GM23338 (cell line): ENCODE results near the gene SNAPC4. TPM values are rescaled to one million over a fixed set of nuclear protein-coding genes. Genes with fewer than 3 reads are reported as not detected.

Experiments
- ATAC-seq: fragments of 200-7000 bp; cut with Tn5 transposase; 3 replicates; pipeline ENCODE4 v1.9.1; 2020
- DNase-seq: peaks from one replicate; pipeline ENCODE4 v3.0.0-alpha.2; 2015; ENCODE audit warnings: low spot score
- H2AFZ ChIP-seq: fragments of 200-600 bp; sonication (generic); 2 replicates; pipeline ENCODE4 v1.8.0; 2016; ENCODE audit warnings: antibody characterized with exemption, mild to moderate bottlenecking, moderate library complexity
- H3F3A ChIP-seq: fragments of 200-600 bp; sonication (generic); replicated peaks from 2 replicates; pipeline ENCODE4 v1.8.0; 2017; ENCODE audit warnings: antibody characterized with exemption, mixed run types, low read depth
- H3K27ac ChIP-seq: fragments of 200-600 bp; sonication (generic); 2 replicates; pipeline ENCODE4 v1.6.1; 2016; ENCODE audit warnings: low read depth
- H3K27me3 ChIP-seq: fragments of 200-600 bp; sonication (generic); 2 replicates; pipeline ENCODE4 v1.8.0; 2016; ENCODE audit warnings: mild to moderate bottlenecking, mixed run types, moderate library complexity; ENCODE audit not compliant: insufficient read depth
- H3K36me3 ChIP-seq: fragments of 200-600 bp; sonication (generic); 2 replicates; pipeline ENCODE4 v1.8.0; 2016; ENCODE audit warnings: mild to moderate bottlenecking; ENCODE audit not compliant: insufficient read depth
- H3K4me1 ChIP-seq: fragments of 200-600 bp; sonication (generic); 2 replicates; pipeline ENCODE4 v1.8.0; 2016; ENCODE audit warnings: mild to moderate bottlenecking, moderate library complexity; ENCODE audit not compliant: insufficient read depth
- H3K4me2 ChIP-seq: fragments of 200-600 bp; sonication (generic); 2 replicates; pipeline ENCODE4 v1.7.1; 2017; ENCODE audit warnings: mixed run types
- H3K4me3 ChIP-seq: fragments of 200-600 bp; sonication (generic); 2 replicates; pipeline ENCODE4 v1.6.1; 2016; ENCODE audit warnings: mixed run types
- H3K79me2 ChIP-seq: fragments of 200-600 bp; sonication (generic); replicated peaks from 2 replicates; pipeline ENCODE4 v1.8.0; 2017; ENCODE audit warnings: mild to moderate bottlenecking; ENCODE audit not compliant: insufficient read depth
- H3K9me2 ChIP-seq: fragments of 200-600 bp; sonication (generic); 2 replicates; pipeline ENCODE4 v1.8.0; 2017; ENCODE audit not compliant: insufficient read depth
- H4K20me1 ChIP-seq: fragments of 200-600 bp; sonication (generic); replicated peaks from 2 replicates; pipeline ENCODE4 v1.8.0; 2017; ENCODE audit warnings: mild to moderate bottlenecking; ENCODE audit not compliant: insufficient read depth
- H3K27ac Mint-ChIP-seq: 2 replicates; pipeline ENCODE4 v1.8.0; 2020; ENCODE audit warnings: inconsistent platforms, mild to moderate bottlenecking, moderate library complexity, mixed read lengths
- H3K27me3 Mint-ChIP-seq: 3 replicates; pipeline ENCODE4 v1.8.0; 2022; ENCODE audit warnings: low read depth, mild to moderate bottlenecking, moderate library complexity, mixed read lengths, inconsistent platforms; ENCODE audit not compliant: insufficient read depth, poor library complexity
- H3K36me3 Mint-ChIP-seq: 3 replicates; pipeline ENCODE4 v1.8.0; 2021; ENCODE audit warnings: low read depth, mild to moderate bottlenecking, inconsistent platforms, moderate library complexity, mixed read lengths
- H3K4me1 Mint-ChIP-seq: 3 replicates; pipeline ENCODE4 v1.8.0; 2020; ENCODE audit warnings: mild to moderate bottlenecking, inconsistent platforms, mixed read lengths
- H3K4me3 Mint-ChIP-seq: 3 replicates; pipeline ENCODE4 v1.8.0; 2021; ENCODE audit warnings: moderate library complexity, mild to moderate bottlenecking, inconsistent platforms, mixed read lengths
- H3K9me3 Mint-ChIP-seq: 3 replicates; pipeline ENCODE4 v1.8.0; 2020; ENCODE audit warnings: moderate library complexity, mild to moderate bottlenecking, inconsistent platforms, mixed read lengths
- CREB1 ChIP-seq: fragments of 250-450 bp; sonication (Bioruptor Pico); IDR thresholded peaks from 2 replicates; pipeline ENCODE4 v1.5.0; 2020; ENCODE audit warnings: low read depth, mild to moderate bottlenecking, moderate library complexity
- EZH2 ChIP-seq: fragments of 200-600 bp; sonication (generic); IDR thresholded peaks from one replicate; pipeline ENCODE4 v1.8.0; 2017; ENCODE audit warnings: antibody characterized with exemption, mild to moderate bottlenecking, low read depth; ENCODE audit not compliant: unreplicated experiment
- EZH2phosphoT487 ChIP-seq: fragments of 200-600 bp; sonication (generic); IDR thresholded peaks from one replicate; pipeline ENCODE4 v1.8.1; 2018; ENCODE audit warnings: antibody characterized with exemption; ENCODE audit not compliant: unreplicated experiment
- JUNB ChIP-seq: IDR thresholded peaks from one replicate; pipeline ENCODE4 v1.6.1; 2016; ENCODE audit warnings: antibody characterized with exemption; ENCODE audit not compliant: unreplicated experiment
- NANOG ChIP-seq: IDR thresholded peaks from 2 replicates; pipeline ENCODE4 v1.6.1; 2016; ENCODE audit warnings: antibody characterized with exemption, borderline replicate concordance
- POLR2AphosphoS5 ChIP-seq: IDR thresholded peaks from 2 replicates; pipeline ENCODE4 v1.6.1; 2016; ENCODE audit warnings: antibody characterized with exemption, low read depth
- STAT1 ChIP-seq: IDR thresholded peaks from one replicate; pipeline ENCODE4 v1.6.1; 2016; ENCODE audit warnings: antibody characterized with exemption; ENCODE audit not compliant: unreplicated experiment
- ZNF114 ChIP-seq: fragments of 250-450 bp; sonication (Bioruptor Pico); IDR thresholded peaks from 2 replicates; pipeline ENCODE4 v1.5.0; 2020; ENCODE audit warnings: mild to moderate bottlenecking, moderate library complexity
- ZNF331 ChIP-seq: fragments of 250-450 bp; sonication (Bioruptor Pico); IDR thresholded peaks from 2 replicates; pipeline ENCODE4 v1.5.0; 2020; ENCODE audit warnings: low read depth, mild to moderate bottlenecking, moderate library complexity
- polyA plus RNA-seq: library from polyadenylated mRNA; unstranded; fragments of >200 nt; fragmentation: Nextera tagmentation; extraction: Ambion mirVana; gene quantifications from 2 replicates; pipeline ENCODE4 v1.2.1, GENCODE V29; 2016
- total RNA-seq: library from RNA; depleted of rRNA; stranded (reverse); fragments of >200 nt; shearing (Covaris generic); gene quantifications from 2 replicates; pipeline ENCODE4 v1.2.3, GENCODE V29; 2014
- TF ChIP-seq, protein P1 (sequence below): fragments of 250-450 bp; sonication (Bioruptor Pico); IDR thresholded peaks from 2 replicates; pipeline ENCODE4 v1.5.0; 2020; ENCODE audit warnings: mild to moderate bottlenecking, moderate library complexity
- TF ChIP-seq, protein P2 (sequence below), 2 experiments: fragments of 200-600 bp in 1 of 2; sonication (generic) in 1 of 2; conservative IDR thresholded peaks; 2 replicates each; pipeline versions ENCODE4 v1.5.1 to v1.6.1; 2016 to 2017; ENCODE audit warnings: antibody characterized with exemption in 2 of 2, low read depth in 2 of 2, mild to moderate bottlenecking in 2 of 2, moderate library complexity in 1 of 2
- TF ChIP-seq, protein P3 (sequence below): IDR thresholded peaks from 2 replicates; pipeline ENCODE4 v1.6.1; 2016; ENCODE audit warnings: antibody characterized with exemption
- TF ChIP-seq, protein P4 (sequence below): IDR thresholded peaks from one replicate; pipeline ENCODE4 v1.6.1; 2018; ENCODE audit warnings: antibody characterized with exemption; ENCODE audit not compliant: unreplicated experiment

The SNAPC4 gene
- total and polyA plus RNA-seq, 2 experiments from 2014 or later = 8.8 to 22.7 TPM

DNA sequence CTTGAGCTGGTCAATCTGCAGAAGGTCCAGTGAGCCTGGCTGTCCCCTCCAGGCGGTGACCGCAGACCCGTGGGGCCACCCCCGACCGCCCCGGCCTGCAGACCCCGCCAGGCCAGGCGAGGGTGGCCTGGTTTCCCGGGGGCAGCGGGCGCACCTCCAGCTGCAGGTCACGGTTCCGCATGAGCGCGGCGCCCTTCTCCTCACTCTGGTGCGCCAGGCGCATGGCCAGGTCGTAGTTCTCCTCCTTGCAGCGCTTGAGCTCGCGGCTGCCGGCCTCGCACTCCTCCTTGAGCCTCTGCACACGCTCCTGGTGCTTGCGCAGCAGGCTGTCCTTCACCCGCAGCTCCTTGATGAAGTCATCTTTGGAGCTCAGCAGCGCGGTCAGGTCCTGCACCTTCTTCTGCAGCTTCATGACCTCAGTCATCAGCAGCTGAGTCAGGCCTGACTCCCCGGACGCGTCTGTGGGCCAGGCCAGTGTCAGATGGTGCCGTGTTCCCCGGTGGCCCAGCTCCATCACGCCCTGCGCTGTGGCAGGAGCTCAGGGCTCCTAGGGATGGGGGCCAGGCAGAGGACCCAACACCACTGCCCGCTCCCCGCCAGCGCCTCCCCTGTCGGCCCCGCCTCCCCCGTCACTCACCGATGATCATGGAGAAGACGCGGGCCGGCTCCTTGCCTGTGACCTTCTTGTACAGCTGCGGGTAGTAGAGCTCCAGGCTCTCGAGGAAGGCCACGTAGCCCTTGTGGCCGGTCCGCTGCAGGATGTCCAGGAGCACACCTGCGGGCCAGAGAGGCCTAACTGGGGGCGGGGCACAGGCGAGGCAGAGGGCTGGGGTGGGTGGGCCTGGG is 29.1 kb downstream of the SNAPC4 start:
- H3K4me2 ChIP-seq = no peak overlapping the region
- no peaks in the 10 kb centered on the region for H3F3A ChIP-seq
- H3K27ac Mint-ChIP-seq = no peak overlapping the region
- H3K27me3 Mint-ChIP-seq = peaks cover 11% of the 10 kb centered on the region
- TF ChIP-seq ZNF331 (CRISPR knock-in tag) = no peak
- no peak for TF ChIP-seq NANOG
- no peak for TF ChIP-seq POLR2AphosphoS5
- no peak for TF ChIP-seq CREB1 (CRISPR knock-in tag)
- TF ChIP-seq STAT1 = no peak
- TF ChIP-seq EZH2phosphoT487 = no peak
- no peak for TF ChIP-seq ZNF114 (CRISPR knock-in tag)
- no peak for TF ChIP-seq EZH2
- TF ChIP-seq, protein P1, sequence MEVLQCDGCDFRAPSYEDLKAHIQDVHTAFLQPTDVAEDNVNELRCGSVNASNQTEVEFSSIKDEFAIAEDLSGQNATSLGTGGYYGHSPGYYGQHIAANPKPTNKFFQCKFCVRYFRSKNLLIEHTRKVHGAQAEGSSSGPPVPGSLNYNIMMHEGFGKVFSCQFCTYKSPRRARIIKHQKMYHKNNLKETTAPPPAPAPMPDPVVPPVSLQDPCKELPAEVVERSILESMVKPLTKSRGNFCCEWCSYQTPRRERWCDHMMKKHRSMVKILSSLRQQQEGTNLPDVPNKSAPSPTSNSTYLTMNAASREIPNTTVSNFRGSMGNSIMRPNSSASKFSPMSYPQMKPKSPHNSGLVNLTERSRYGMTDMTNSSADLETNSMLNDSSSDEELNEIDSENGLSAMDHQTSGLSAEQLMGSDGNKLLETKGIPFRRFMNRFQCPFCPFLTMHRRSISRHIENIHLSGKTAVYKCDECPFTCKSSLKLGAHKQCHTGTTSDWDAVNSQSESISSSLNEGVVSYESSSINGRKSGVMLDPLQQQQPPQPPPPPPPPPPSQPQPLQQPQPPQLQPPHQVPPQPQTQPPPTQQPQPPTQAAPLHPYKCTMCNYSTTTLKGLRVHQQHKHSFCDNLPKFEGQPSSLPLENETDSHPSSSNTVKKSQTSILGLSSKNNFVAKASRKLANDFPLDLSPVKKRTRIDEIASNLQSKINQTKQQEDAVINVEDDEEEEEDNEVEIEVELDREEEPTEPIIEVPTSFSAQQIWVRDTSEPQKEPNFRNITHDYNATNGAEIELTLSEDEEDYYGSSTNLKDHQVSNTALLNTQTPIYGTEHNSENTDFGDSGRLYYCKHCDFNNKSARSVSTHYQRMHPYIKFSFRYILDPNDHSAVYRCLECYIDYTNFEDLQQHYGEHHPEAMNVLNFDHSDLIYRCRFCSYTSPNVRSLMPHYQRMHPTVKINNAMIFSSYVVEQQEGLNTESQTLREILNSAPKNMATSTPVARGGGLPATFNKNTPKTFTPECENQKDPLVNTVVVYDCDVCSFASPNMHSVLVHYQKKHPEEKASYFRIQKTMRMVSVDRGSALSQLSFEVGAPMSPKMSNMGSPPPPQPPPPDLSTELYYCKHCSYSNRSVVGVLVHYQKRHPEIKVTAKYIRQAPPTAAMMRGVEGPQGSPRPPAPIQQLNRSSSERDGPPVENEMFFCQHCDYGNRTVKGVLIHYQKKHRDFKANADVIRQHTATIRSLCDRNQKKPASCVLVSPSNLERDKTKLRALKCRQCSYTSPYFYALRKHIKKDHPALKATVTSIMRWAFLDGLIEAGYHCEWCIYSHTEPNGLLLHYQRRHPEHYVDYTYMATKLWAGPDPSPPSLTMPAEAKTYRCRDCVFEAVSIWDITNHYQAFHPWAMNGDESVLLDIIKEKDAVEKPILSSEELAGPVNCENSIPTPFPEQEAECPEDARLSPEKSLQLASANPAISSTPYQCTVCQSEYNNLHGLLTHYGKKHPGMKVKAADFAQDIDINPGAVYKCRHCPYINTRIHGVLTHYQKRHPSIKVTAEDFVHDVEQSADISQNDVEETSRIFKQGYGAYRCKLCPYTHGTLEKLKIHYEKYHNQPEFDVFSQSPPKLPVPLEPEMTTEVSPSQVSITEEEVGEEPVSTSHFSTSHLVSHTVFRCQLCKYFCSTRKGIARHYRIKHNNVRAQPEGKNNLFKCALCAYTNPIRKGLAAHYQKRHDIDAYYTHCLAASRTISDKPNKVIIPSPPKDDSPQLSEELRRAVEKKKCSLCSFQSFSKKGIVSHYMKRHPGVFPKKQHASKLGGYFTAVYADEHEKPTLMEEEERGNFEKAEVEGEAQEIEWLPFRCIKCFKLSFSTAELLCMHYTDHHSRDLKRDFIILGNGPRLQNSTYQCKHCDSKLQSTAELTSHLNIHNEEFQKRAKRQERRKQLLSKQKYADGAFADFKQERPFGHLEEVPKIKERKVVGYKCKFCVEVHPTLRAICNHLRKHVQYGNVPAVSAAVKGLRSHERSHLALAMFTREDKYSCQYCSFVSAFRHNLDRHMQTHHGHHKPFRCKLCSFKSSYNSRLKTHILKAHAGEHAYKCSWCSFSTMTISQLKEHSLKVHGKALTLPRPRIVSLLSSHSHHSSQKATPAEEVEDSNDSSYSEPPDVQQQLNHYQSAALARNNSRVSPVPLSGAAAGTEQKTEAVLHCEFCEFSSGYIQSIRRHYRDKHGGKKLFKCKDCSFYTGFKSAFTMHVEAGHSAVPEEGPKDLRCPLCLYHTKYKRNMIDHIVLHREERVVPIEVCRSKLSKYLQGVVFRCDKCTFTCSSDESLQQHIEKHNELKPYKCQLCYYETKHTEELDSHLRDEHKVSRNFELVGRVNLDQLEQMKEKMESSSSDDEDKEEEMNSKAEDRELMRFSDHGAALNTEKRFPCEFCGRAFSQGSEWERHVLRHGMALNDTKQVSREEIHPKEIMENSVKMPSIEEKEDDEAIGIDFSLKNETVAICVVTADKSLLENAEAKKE (CRISPR knock-in tag) = no peak
- TF ChIP-seq, protein P2, sequence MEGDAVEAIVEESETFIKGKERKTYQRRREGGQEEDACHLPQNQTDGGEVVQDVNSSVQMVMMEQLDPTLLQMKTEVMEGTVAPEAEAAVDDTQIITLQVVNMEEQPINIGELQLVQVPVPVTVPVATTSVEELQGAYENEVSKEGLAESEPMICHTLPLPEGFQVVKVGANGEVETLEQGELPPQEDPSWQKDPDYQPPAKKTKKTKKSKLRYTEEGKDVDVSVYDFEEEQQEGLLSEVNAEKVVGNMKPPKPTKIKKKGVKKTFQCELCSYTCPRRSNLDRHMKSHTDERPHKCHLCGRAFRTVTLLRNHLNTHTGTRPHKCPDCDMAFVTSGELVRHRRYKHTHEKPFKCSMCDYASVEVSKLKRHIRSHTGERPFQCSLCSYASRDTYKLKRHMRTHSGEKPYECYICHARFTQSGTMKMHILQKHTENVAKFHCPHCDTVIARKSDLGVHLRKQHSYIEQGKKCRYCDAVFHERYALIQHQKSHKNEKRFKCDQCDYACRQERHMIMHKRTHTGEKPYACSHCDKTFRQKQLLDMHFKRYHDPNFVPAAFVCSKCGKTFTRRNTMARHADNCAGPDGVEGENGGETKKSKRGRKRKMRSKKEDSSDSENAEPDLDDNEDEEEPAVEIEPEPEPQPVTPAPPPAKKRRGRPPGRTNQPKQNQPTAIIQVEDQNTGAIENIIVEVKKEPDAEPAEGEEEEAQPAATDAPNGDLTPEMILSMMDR (conservative IDR thresholded peaks at IDR 0.05; ENCODE audit: low read depth in 2 of 2) = no peak
- no peak for TF ChIP-seq JUNB
- TF ChIP-seq, protein P3, sequence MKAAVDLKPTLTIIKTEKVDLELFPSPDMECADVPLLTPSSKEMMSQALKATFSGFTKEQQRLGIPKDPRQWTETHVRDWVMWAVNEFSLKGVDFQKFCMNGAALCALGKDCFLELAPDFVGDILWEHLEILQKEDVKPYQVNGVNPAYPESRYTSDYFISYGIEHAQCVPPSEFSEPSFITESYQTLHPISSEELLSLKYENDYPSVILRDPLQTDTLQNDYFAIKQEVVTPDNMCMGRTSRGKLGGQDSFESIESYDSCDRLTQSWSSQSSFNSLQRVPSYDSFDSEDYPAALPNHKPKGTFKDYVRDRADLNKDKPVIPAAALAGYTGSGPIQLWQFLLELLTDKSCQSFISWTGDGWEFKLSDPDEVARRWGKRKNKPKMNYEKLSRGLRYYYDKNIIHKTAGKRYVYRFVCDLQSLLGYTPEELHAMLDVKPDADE = no peak
- TF ChIP-seq, protein P4, sequence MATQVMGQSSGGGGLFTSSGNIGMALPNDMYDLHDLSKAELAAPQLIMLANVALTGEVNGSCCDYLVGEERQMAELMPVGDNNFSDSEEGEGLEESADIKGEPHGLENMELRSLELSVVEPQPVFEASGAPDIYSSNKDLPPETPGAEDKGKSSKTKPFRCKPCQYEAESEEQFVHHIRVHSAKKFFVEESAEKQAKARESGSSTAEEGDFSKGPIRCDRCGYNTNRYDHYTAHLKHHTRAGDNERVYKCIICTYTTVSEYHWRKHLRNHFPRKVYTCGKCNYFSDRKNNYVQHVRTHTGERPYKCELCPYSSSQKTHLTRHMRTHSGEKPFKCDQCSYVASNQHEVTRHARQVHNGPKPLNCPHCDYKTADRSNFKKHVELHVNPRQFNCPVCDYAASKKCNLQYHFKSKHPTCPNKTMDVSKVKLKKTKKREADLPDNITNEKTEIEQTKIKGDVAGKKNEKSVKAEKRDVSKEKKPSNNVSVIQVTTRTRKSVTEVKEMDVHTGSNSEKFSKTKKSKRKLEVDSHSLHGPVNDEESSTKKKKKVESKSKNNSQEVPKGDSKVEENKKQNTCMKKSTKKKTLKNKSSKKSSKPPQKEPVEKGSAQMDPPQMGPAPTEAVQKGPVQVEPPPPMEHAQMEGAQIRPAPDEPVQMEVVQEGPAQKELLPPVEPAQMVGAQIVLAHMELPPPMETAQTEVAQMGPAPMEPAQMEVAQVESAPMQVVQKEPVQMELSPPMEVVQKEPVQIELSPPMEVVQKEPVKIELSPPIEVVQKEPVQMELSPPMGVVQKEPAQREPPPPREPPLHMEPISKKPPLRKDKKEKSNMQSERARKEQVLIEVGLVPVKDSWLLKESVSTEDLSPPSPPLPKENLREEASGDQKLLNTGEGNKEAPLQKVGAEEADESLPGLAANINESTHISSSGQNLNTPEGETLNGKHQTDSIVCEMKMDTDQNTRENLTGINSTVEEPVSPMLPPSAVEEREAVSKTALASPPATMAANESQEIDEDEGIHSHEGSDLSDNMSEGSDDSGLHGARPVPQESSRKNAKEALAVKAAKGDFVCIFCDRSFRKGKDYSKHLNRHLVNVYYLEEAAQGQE = no peak
- no peak overlapping the region for H2AFZ ChIP-seq
- H3K4me1 Mint-ChIP-seq = no peaks in the 10 kb centered on the region
- no peak for DNase-seq
- H3K4me3 Mint-ChIP-seq = no peak overlapping the region
- no peaks in the 10 kb centered on the region; the same call in 1 of the 2 replicates for H4K20me1 ChIP-seq
- H3K79me2 ChIP-seq = no peaks in the 10 kb centered on the region
- no peak; the same call in 2 of the 3 replicates for ATAC-seq
- peaks cover 6% of the 10 kb centered on the region; the same call in 2 of the 3 replicates for H3K36me3 Mint-ChIP-seq
- no peaks in the 10 kb centered on the region for H3K27me3 ChIP-seq
- H3K9me3 Mint-ChIP-seq = no peaks in the 10 kb centered on the region
- H3K4me1 ChIP-seq = no peaks in the 10 kb centered on the region
- no peaks in the 10 kb centered on the region for H3K36me3 ChIP-seq
- no peak overlapping the region for H3K4me3 ChIP-seq
- no peak overlapping the region for H3K27ac ChIP-seq
- no peaks in the 10 kb centered on the region for H3K9me2 ChIP-seq
